ENCODE results near the gene SLC24A3.

- TF ChIP-seq CTCF (tag by site-specific recombination; IDR thresholded peaks at IDR 0.05) (no peak), REST (tag by site-specific recombination; IDR thresholded peaks at IDR 0.05) (no peak), SP2 (tag by site-specific recombination; IDR thresholded peaks at IDR 0.05) (no peak), SETDB1 (IDR thresholded peaks at IDR 0.05; ENCODE audit: insufficient read length, low read length) (no peak), REPIN1 (tag by site-specific recombination; IDR thresholded peaks at IDR 0.05; ENCODE audit: low read depth) (no peak), ZNF221 (tag by site-specific recombination; IDR thresholded peaks at IDR 0.05; ENCODE audit: borderline replicate concordance) (no peak)
Measured at GRCh38 chr20:19742974-19743639, 530.7 kb downstream of the SLC24A3 start.
